WTC11 (cell line): ENCODE data around the gene GLB1L2. TPM values are rescaled to one million over a fixed set of nuclear protein-coding genes. Genes with fewer than 3 reads are reported as not detected.

Source experiments
- ATAC-seq: fragments of 200-7000 bp; cut with Tn5 transposase; 2 replicates; pipeline ENCODE4 v1.10.0; 2021; ENCODE audit warnings: mild to moderate bottlenecking, moderate library complexity
- CTCF ChIA-PET: fragments of 300-600 bp; sonication (Branson Sonifier 250); formaldehyde crosslinking; loops from one replicate; lab custom pipeline; 2021; ENCODE audit warnings: antibody characterized with exemption; lab: Charles Lee
- POLR2A ChIA-PET: fragments of 350-600 bp; sonication (Branson Sonifier 250); formaldehyde crosslinking; loops from one replicate; lab custom pipeline; 2021; ENCODE audit warnings: antibody characterized with exemption; lab: Charles Lee
- DNase-seq: peaks from one replicate; pipeline ENCODE4 v3.0.0; 2021; ENCODE audit warnings: low spot score
- H3K27ac Mint-ChIP-seq: 2 replicates; pipeline ENCODE4 v1.8.0; 2021; ENCODE audit warnings: mixed read lengths
- H3K27me3 Mint-ChIP-seq: 2 replicates; pipeline ENCODE4 v1.8.0; 2021; ENCODE audit warnings: low read depth, mild to moderate bottlenecking, moderate library complexity, mixed read lengths
- H3K36me3 Mint-ChIP-seq: 2 replicates; pipeline ENCODE4 v1.8.0; 2021; ENCODE audit warnings: mixed read lengths
- H3K4me1 Mint-ChIP-seq: 2 replicates; pipeline ENCODE4 v1.8.0; 2022; ENCODE audit warnings: mixed read lengths
- H3K4me3 Mint-ChIP-seq: 2 replicates; pipeline ENCODE4 v1.8.0; 2021; ENCODE audit warnings: mild to moderate bottlenecking, moderate library complexity, mixed read lengths
- H3K9me3 Mint-ChIP-seq: 2 replicates; pipeline ENCODE4 v1.8.0; 2021; ENCODE audit warnings: mixed read lengths
- ATF2 ChIP-seq: sonication (generic); formaldehyde crosslinking; IDR thresholded peaks from 2 replicates; pipeline ENCODE4 v1.8.1; 2022; ENCODE audit warnings: low read depth, missing genetic modification reagents, borderline replicate concordance
- ATF6 ChIP-seq: sonication (generic); formaldehyde crosslinking; IDR thresholded peaks from 2 replicates; pipeline ENCODE4 v1.8.1; 2023; ENCODE audit warnings: mild to moderate bottlenecking, missing genetic modification reagents
- CBFB ChIP-seq: sonication (generic); formaldehyde crosslinking; IDR thresholded peaks from 2 replicates; pipeline ENCODE4 v1.8.1; 2022; ENCODE audit warnings: mild to moderate bottlenecking, low read depth, missing genetic modification reagents
- E2F4 ChIP-seq: sonication (generic); formaldehyde crosslinking; IDR thresholded peaks from 2 replicates; pipeline ENCODE4 v1.8.1; 2022; ENCODE audit warnings: low read depth, mild to moderate bottlenecking, moderate library complexity, missing genetic modification reagents, borderline replicate concordance
- EMX1 ChIP-seq: fragments of 250-450 bp; sonication (Bioruptor Pico); IDR thresholded peaks from 2 replicates; pipeline ENCODE4 v1.8.0; 2021; ENCODE audit warnings: mild to moderate bottlenecking
- FOXJ3 ChIP-seq: sonication (generic); formaldehyde crosslinking; IDR thresholded peaks from 2 replicates; pipeline ENCODE4 v1.9.0; 2021; ENCODE audit warnings: missing genetic modification reagents, mild to moderate bottlenecking, borderline replicate concordance
- FOXP4 ChIP-seq: sonication (generic); formaldehyde crosslinking; IDR thresholded peaks from 2 replicates; pipeline ENCODE4 v1.8.0; 2022; ENCODE audit warnings: mild to moderate bottlenecking, missing genetic modification reagents
- IRF1 ChIP-seq: sonication (generic); formaldehyde crosslinking; IDR thresholded peaks from 2 replicates; pipeline ENCODE4 v1.8.0; 2023; ENCODE audit warnings: missing genetic modification reagents
- MAX ChIP-seq: sonication (generic); formaldehyde crosslinking; IDR thresholded peaks from 2 replicates; pipeline ENCODE4 v1.8.0; 2022; ENCODE audit warnings: mild to moderate bottlenecking, missing genetic modification reagents
- MYBL2 ChIP-seq: sonication (generic); formaldehyde crosslinking; IDR thresholded peaks from 2 replicates; pipeline ENCODE4 v1.8.1; 2023; ENCODE audit warnings: mild to moderate bottlenecking, moderate library complexity, missing genetic modification reagents
- RELA ChIP-seq: sonication (generic); formaldehyde crosslinking; IDR thresholded peaks from 2 replicates; pipeline ENCODE4 v1.8.1; 2022; ENCODE audit warnings: missing genetic modification reagents, mild to moderate bottlenecking, borderline replicate concordance
- TCF7 ChIP-seq: sonication (generic); formaldehyde crosslinking; IDR thresholded peaks from 2 replicates; pipeline ENCODE4 v1.8.0; 2022; ENCODE audit warnings: mild to moderate bottlenecking, low read depth, missing genetic modification reagents, moderate library complexity
- TEAD1 ChIP-seq: sonication (generic); formaldehyde crosslinking; IDR thresholded peaks from 2 replicates; pipeline ENCODE4 v1.8.0; 2022; ENCODE audit warnings: mild to moderate bottlenecking, missing genetic modification reagents
- TP53 ChIP-seq: sonication (generic); formaldehyde crosslinking; IDR thresholded peaks from 2 replicates; pipeline ENCODE4 v1.8.1; 2023; ENCODE audit warnings: mild to moderate bottlenecking, missing genetic modification reagents
- USF1 ChIP-seq: sonication (generic); formaldehyde crosslinking; IDR thresholded peaks from 2 replicates; pipeline ENCODE4 v1.8.0; 2022; ENCODE audit warnings: mild to moderate bottlenecking, missing genetic modification reagents
- USF2 ChIP-seq: sonication (generic); formaldehyde crosslinking; IDR thresholded peaks from 2 replicates; pipeline ENCODE4 v1.8.1; 2023; ENCODE audit warnings: mild to moderate bottlenecking, missing genetic modification reagents, moderate library complexity
- ZNF121 ChIP-seq: sonication (generic); formaldehyde crosslinking; IDR thresholded peaks from 2 replicates; pipeline ENCODE4 v1.8.0; 2023; ENCODE audit warnings: missing genetic modification reagents
- ZNF425 ChIP-seq: fragments of 250-450 bp; sonication (Bioruptor Pico); conservative IDR thresholded peaks from 2 replicates; pipeline ENCODE4 v1.9.0; 2021; ENCODE audit warnings: mild to moderate bottlenecking
- ZNF512 ChIP-seq: sonication (generic); formaldehyde crosslinking; IDR thresholded peaks from 2 replicates; pipeline ENCODE4 v1.8.1; 2022; ENCODE audit warnings: missing genetic modification reagents, borderline replicate concordance
- total RNA-seq: library from RNA; stranded (reverse); gene quantifications from 3 replicates; pipeline ENCODE4 v1.2.3, GENCODE V29; 2021

GLB1L2 gene
- total RNA-seq, 1 experiment from 2014 or later = 6.0 TPM

- Mint-ChIP-seq H3K9me3 (no peaks in the 10 kb centered on the region), H3K4me1 (peaks cover 10% of the 10 kb centered on the region), H3K4me3 (no peak overlapping the region)
- DNase-seq = no peak
- TF ChIP-seq RELA (CRISPR knock-in tag) = no peak
- no peak for TF ChIP-seq TP53 (CRISPR knock-in tag)
- no peak for TF ChIP-seq TEAD1 (CRISPR knock-in tag)
- no peak for TF ChIP-seq MYBL2 (CRISPR knock-in tag)
- TF ChIP-seq, all 79 proteins: peak for 0
- POLR2A ChIA-PET = no interaction called here
- Mint-ChIP-seq H3K36me3 (peaks cover 20% of the 10 kb centered on the region), H3K27me3 (no peaks in the 10 kb centered on the region), H3K27ac (no peak overlapping the region)
- no peak for ATAC-seq
- CTCF ChIA-PET = no interaction called here
Measured at GRCh38 chr11:134380229-134380628, 48.4 kb downstream of the GLB1L2 start.

- Mint-ChIP-seq H3K27me3 (no peaks in the 10 kb centered on the region), H3K36me3 (peaks cover 20% of the 10 kb centered on the region), H3K27ac (no peak overlapping the region), H3K9me3 (no peaks in the 10 kb centered on the region), H3K4me1 (peaks cover 10% of the 10 kb centered on the region), H3K4me3 (no peak overlapping the region)
- ChIA-PET POLR2A (no interaction called here), CTCF (no interaction called here)
- DNase-seq = no peak
- ATAC-seq = no peak
- no peak for TF ChIP-seq ATF2 (CRISPR knock-in tag)
- no peak for TF ChIP-seq MAX (CRISPR knock-in tag)
- TF ChIP-seq E2F4 (CRISPR knock-in tag) = no peak
- no peak for TF ChIP-seq FOXJ3 (CRISPR knock-in tag)
- no peak for TF ChIP-seq USF1 (CRISPR knock-in tag)
- TF ChIP-seq TCF7 (CRISPR knock-in tag) = no peak
- no peak for TF ChIP-seq IRF1 (CRISPR knock-in tag)
- no peak for TF ChIP-seq ZNF512 (CRISPR knock-in tag)
- no peak for TF ChIP-seq EMX1 (CRISPR knock-in tag)
- no peak for TF ChIP-seq CBFB (CRISPR knock-in tag)
- TF ChIP-seq FOXP4 (CRISPR knock-in tag) = no peak
- TF ChIP-seq ZNF425 = no peak
- TF ChIP-seq ATF6 (CRISPR knock-in tag) = no peak
- TF ChIP-seq TP53 (CRISPR knock-in tag) = no peak
- TF ChIP-seq USF2 = no peak
- TF ChIP-seq ZNF121 (CRISPR knock-in tag) = no peak
Measured at GRCh38 chr11:134380785-134381184, 49.0 kb downstream of the GLB1L2 start.
